Hepatocyte (in vitro differentiated cells): ENCODE measurements around the gene ZBTB7C.

Experiments
- EZH2 ChIP-seq: fragments of 200-600 bp; sonication (generic); IDR thresholded peaks from 2 replicates; pipeline ENCODE4 v1.6.1; 2016; ENCODE audit warnings: antibody characterized with exemption, mild to moderate bottlenecking, borderline replicate concordance
- EZH2phosphoT487 ChIP-seq: fragments of 200-600 bp; sonication (generic); IDR thresholded peaks from one replicate; pipeline ENCODE4 v1.6.1; 2018; ENCODE audit warnings: antibody characterized with exemption, mild to moderate bottlenecking, low read depth, moderate library complexity; ENCODE audit not compliant: unreplicated experiment, severe bottlenecking
- TF ChIP-seq, protein P1 (sequence below): fragments of 200-600 bp; sonication (generic); IDR thresholded peaks from 2 replicates; pipeline ENCODE4 v1.5.1; 2016; ENCODE audit warnings: antibody characterized with exemption, mild to moderate bottlenecking; ENCODE audit not compliant: poor library complexity

DNA sequence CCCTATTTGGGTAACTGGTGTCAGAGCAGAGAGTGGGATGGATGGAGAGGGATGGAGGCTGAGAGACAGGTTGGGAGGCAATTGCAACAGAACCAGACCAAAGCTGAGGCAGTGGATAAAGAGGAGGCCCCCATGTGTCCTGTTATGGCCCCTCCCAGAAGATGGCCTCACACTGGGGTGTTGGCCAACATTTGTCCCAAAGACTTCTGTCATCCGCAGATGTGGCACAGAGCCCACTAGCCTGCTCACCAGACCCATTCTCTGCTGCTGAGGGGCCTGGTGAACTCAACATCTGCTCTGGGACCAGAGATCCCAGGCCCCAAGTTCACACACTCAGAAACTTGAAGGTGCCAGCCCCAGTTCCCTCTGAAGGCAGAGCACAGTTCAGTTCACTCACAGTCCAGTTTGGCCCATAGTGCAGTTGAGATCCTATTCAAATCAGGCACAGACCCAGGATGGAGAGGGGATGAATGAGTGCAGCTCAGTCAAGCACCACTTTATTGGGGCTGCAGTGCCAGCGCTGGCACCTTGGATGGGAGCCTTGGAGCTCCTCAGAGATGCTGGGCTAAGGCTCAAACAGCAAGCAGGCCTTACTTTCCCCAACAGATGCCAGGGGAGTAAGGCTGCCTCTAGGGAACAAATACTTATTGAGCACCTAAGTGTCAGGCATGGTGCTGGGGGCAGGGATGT is 189.2 kb downstream of the ZBTB7C start:
- TF ChIP-seq, protein P1, sequence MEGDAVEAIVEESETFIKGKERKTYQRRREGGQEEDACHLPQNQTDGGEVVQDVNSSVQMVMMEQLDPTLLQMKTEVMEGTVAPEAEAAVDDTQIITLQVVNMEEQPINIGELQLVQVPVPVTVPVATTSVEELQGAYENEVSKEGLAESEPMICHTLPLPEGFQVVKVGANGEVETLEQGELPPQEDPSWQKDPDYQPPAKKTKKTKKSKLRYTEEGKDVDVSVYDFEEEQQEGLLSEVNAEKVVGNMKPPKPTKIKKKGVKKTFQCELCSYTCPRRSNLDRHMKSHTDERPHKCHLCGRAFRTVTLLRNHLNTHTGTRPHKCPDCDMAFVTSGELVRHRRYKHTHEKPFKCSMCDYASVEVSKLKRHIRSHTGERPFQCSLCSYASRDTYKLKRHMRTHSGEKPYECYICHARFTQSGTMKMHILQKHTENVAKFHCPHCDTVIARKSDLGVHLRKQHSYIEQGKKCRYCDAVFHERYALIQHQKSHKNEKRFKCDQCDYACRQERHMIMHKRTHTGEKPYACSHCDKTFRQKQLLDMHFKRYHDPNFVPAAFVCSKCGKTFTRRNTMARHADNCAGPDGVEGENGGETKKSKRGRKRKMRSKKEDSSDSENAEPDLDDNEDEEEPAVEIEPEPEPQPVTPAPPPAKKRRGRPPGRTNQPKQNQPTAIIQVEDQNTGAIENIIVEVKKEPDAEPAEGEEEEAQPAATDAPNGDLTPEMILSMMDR = no peak
- TF ChIP-seq EZH2phosphoT487 (no peak), EZH2 (no peak)
